ENCODE results near the gene PDGFB.

- TF ChIP-seq CTCF (IDR thresholded peaks at IDR 0.05) (no peak), MYBL2 (CRISPR knock-in tag; IDR thresholded peaks at IDR 0.05) (no peak), MLX (CRISPR knock-in tag; IDR thresholded peaks at IDR 0.05) (no peak), NR2C2 (CRISPR knock-in tag; IDR thresholded peaks at IDR 0.05) (no peak), ZNF512 (CRISPR knock-in tag; IDR thresholded peaks at IDR 0.05; ENCODE audit: borderline replicate concordance) (no peak), ATF2 (CRISPR knock-in tag; IDR thresholded peaks at IDR 0.05; ENCODE audit: borderline replicate concordance, low read depth) (no peak), ATF1 (CRISPR knock-in tag; IDR thresholded peaks at IDR 0.05) (no peak), PRRX2 (CRISPR knock-in tag; IDR thresholded peaks at IDR 0.05) (no peak), NR3C1 (CRISPR knock-in tag; conservative IDR thresholded peaks at IDR 0.05; ENCODE audit: low read depth) (no peak), ZNF416 (CRISPR knock-in tag; IDR thresholded peaks at IDR 0.05) (no peak), USF2 (CRISPR knock-in tag; IDR thresholded peaks at IDR 0.05) (no peak), E2F1 (CRISPR knock-in tag; IDR thresholded peaks at IDR 0.05) (no peak)
These were observed 37.4 kb downstream of the PDGFB start for GRCh38 chr22:39207141-39208012.

Measured in WTC11 (cell line).